GM12891 (cell line): ENCODE results near the gene PTPN13.

Source experiments
- PAX5 ChIP-seq: IDR thresholded peaks from 2 replicates; pipeline ENCODE4 v1.6.1; 2011; ENCODE audit warnings: low read length, moderate library complexity, mild to moderate bottlenecking; ENCODE audit not compliant: insufficient read depth, severe bottlenecking
- POLR2A ChIP-seq: IDR thresholded peaks from 2 replicates; pipeline ENCODE4 v1.6.1; 2011; ENCODE audit warnings: low read depth, low read length, control low read depth
- POLR2AphosphoS5 ChIP-seq: IDR thresholded peaks from 2 replicates; pipeline ENCODE4 v1.6.1; 2011; ENCODE audit warnings: low read depth, low read length, control low read depth
- POU2F2 ChIP-seq: IDR thresholded peaks from 2 replicates; pipeline ENCODE4 v1.6.1; 2011; ENCODE audit warnings: low read depth, mild to moderate bottlenecking, control low read depth, low read length, moderate library complexity
- SPI1 ChIP-seq: IDR thresholded peaks from 2 replicates; pipeline ENCODE4 v1.6.1; 2011; ENCODE audit warnings: low read depth, low read length, control low read depth
- TAF1 ChIP-seq: IDR thresholded peaks from 2 replicates; pipeline ENCODE4 v1.6.1; 2011; ENCODE audit warnings: low read depth, low read length, control low read depth

DNA sequence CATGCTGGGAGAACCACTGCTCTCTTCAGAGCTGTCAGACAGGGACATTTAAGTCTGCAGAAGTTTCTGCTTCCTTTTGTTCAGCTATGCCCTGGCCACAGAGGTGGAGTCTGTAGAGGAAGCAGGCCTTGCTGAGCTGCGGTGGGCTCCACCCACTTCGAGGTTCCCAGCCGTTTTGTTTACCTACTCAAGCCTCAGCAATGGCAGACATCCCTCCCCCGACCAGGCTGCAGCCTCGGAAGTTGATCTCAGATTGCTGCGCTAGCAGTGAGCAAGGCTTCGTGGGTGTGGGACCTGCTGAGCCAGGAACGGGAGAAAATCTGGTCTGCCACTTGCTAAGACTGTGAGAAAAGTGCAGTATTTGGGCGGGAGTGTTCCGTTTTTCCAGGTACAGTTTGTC is 136.2 kb downstream of the PTPN13 start:
- TF ChIP-seq POLR2A, result no peak
- TF ChIP-seq POLR2AphosphoS5, result no peak
- no peak for TF ChIP-seq TAF1
- TF ChIP-seq PAX5, result no peak
- TF ChIP-seq SPI1, result no peak
- TF ChIP-seq POU2F2, result no peak
